Lower lobe of right lung (tissue), 2 donors: Measurements from ENCODE around the gene TCHH. TPM values are rescaled to one million over a fixed set of nuclear protein-coding genes. Genes with fewer than 3 reads are reported as not detected.

Source experiments
- ATAC-seq, 2 donors: fragments of 200-7000 bp; cut with Tn5 transposase; one replicate each; pipeline ENCODE4 v1.9.1; 2020 to 2022; ENCODE audit warnings: mild to moderate bottlenecking in 2 of 2, moderate library complexity in 2 of 2
- DNase-seq: peaks from one replicate; pipeline ENCODE4 v3.0.0-alpha.2; 2020
- H3K27ac ChIP-seq: fragments of 200-600 bp; one replicate; pipeline ENCODE4 v1.8.0; 2022
- H3K27me3 ChIP-seq: fragments of 200-600 bp; one replicate; pipeline ENCODE4 v1.8.0; 2022; ENCODE audit warnings: low read depth
- H3K36me3 ChIP-seq: fragments of 200-600 bp; one replicate; pipeline ENCODE4 v1.8.0; 2022; ENCODE audit warnings: mild to moderate bottlenecking
- H3K4me1 ChIP-seq: fragments of 200-600 bp; one replicate; pipeline ENCODE4 v1.8.0; 2022
- H3K4me3 ChIP-seq: fragments of 200-600 bp; one replicate; pipeline ENCODE4 v1.8.0; 2022; ENCODE audit warnings: mild to moderate bottlenecking
- H3K9me3 ChIP-seq: fragments of 200-600 bp; one replicate; pipeline ENCODE4 v1.8.0; 2022
- intact Hi-C: fragments of 100-400 bp; cut with DNase I; formaldehyde crosslinking; loops from one replicate; pipeline ENCODE4 v1.11.0; 2022
- total RNA-seq: library from RNA; stranded (reverse); fragmentation: NEBNext Ultra II Directional; extraction: Animal tissue kit (Norgen Biotek cat#: 25700); gene quantifications from one replicate; pipeline ENCODE4 v1.2.1, GENCODE V29; 2021
- TF ChIP-seq, protein P1 (sequence below): fragments of 200-600 bp; IDR thresholded peaks from one replicate; pipeline ENCODE4 v1.8.0; 2022; ENCODE audit warnings: antibody characterized with exemption, mild to moderate bottlenecking
- donor health status: DM: no; HTN: yes; CAD: no; lungs with severe emphysema.

TCHH gene
- total RNA-seq, 1 donor from 2014 or later, result 0.15 TPM

DNA sequence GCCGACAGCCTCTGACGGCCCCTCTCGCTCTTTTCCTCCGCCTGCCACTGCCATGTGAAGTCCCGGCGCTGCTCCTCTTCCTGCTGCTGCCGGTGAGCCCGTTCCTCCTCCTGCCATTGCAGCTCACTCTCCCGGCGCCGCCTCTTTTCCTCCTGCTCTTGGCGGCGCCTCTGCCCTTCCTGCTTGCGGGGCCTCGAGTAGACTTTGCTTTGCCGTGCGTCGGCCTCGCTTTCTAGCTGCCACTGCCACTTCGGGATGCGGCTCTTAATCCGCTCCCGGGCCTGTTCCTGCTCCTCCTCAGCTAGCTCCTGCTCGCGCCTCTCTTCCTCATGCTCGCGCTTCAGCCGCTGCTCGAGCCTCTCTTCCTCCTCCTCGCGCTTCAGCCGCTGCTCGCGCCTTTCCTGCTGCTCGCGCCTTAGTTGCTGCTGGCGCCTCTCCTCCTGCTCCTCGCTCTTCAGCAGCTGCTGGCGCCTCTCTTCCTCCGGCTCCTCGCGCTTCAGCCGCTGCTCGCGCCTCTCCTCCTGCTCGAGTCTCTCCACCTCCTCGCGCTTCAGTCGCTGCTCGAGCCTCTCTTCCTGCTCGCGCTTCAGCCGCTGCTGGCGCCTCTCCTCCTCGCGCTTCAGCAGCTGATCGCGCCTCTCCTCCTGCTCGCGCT is 4.3 kb downstream of the TCHH start:
- Histone ChIP-seq H3K27me3 (peaks cover 94% of the 10 kb centered on the region), H3K4me3 (peak overlapping the region; percentile 61), H3K9me3 (peaks cover 7% of the 10 kb centered on the region), H3K36me3 (no peaks in the 10 kb centered on the region), H3K27ac (no peak overlapping the region), H3K4me1 (peaks cover 50% of the 10 kb centered on the region)
- TF ChIP-seq, protein P1, sequence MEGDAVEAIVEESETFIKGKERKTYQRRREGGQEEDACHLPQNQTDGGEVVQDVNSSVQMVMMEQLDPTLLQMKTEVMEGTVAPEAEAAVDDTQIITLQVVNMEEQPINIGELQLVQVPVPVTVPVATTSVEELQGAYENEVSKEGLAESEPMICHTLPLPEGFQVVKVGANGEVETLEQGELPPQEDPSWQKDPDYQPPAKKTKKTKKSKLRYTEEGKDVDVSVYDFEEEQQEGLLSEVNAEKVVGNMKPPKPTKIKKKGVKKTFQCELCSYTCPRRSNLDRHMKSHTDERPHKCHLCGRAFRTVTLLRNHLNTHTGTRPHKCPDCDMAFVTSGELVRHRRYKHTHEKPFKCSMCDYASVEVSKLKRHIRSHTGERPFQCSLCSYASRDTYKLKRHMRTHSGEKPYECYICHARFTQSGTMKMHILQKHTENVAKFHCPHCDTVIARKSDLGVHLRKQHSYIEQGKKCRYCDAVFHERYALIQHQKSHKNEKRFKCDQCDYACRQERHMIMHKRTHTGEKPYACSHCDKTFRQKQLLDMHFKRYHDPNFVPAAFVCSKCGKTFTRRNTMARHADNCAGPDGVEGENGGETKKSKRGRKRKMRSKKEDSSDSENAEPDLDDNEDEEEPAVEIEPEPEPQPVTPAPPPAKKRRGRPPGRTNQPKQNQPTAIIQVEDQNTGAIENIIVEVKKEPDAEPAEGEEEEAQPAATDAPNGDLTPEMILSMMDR, result no peak
- peak; percentile 53 for DNase-seq
- ATAC-seq, result peak; percentile 59 to 64
- intact Hi-C loops, result no loop called here

DNA sequence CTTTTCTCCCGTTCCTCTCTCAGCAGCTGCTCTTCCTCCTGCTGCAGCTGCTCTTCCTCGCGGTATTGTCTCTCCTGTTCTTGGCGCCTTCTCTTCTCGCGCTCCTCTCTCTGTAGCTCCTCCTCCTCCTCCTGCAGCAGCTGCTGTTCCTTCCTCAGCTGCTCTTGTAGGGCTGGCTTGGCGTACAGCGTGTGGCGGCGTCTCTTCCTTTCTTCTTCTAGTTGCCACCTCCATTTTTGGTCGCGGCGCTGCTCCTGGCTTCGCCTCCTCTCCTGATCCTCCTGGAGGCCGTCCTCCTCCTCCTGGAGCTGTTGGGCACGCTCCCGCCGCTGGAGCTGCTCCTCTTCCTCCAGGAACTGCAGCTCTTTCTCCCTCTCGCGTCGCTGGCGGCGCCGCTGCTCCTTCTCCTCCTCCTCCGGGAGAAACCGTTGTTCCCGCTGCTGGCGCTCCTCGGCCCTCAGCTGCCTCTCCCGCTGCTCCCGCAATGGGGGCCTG is 4.8 kb downstream of the TCHH start:
- peak; percentile 57 for DNase-seq
- intact Hi-C loops, result no loop called here
- H3K9me3 ChIP-seq, result peaks cover 7% of the 10 kb centered on the region
- peaks cover 50% of the 10 kb centered on the region for H3K4me1 ChIP-seq
- TF ChIP-seq, protein P1, result no peak
- peak; percentile 60 to 73 for ATAC-seq
- no peaks in the 10 kb centered on the region for H3K36me3 ChIP-seq
- peaks cover 95% of the 10 kb centered on the region for H3K27me3 ChIP-seq
- H3K4me3 ChIP-seq, result peak overlapping the region; percentile 61
- H3K27ac ChIP-seq, result no peak overlapping the region

DNA sequence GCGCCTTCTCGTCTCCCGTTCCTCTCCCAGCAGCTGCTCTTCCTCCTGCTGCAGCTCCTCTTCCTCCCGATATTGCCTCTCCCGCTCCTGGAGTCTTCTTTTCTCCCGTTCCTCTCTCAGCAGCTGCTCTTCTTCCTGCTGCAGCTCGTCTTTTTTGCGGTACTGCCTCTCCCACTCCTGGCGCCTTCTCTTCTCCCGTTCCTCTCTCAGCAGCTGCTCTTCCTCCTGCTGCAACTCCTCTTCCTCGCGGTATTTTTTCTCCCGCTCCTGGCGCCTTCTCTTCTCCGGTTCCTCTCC is 5.3 kb downstream of the TCHH start:
- DNase-seq (no peak), ATAC-seq (no peak)
- Histone ChIP-seq H3K27me3 (peaks cover 95% of the 10 kb centered on the region), H3K4me1 (peaks cover 50% of the 10 kb centered on the region), H3K27ac (no peak overlapping the region), H3K4me3 (peak overlapping the region; percentile 61), H3K36me3 (no peaks in the 10 kb centered on the region), H3K9me3 (peaks cover 7% of the 10 kb centered on the region)
- intact Hi-C loops, result no loop called here
- TF ChIP-seq, protein P1, result no peak

DNA sequence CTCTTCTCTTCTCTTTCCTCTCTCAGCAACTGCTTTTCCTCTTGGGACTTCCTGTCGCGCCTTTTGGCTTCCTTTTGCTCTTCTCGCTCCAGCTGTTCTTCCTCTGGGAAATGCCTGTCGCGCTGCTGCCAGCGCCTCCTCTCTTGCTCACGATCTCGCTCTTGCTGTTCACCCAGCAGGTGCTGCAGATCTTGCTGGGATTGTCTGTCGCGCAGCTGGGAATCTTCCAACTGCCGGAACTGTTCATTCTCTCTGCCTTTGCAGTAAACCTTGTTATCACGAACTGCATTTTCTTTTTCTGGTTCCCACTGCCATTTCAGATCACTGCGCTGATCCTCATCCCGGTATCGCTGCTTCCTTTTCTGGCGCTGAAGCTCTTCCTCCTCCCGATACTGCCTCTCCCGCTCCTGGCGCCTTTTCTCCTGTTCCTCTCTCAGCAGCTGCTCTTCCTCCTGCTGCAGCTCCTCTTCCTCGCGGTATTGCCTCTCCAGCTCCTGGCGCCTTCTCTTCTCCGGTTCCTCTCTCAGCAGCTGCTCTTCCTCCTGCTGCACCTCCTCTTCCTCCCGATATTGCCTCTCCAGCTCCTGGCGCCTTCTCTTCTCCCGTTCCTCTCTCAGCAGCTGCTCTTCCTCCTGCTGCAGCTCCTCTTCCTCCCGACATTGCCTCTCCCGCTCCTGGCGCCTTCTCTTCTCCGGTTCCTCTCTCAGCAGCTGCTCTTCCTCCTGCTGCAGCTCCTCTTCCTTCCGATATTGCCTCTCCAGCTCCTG is 5.8 kb downstream of the TCHH start:
- Histone ChIP-seq H3K27me3 (peaks cover 95% of the 10 kb centered on the region), H3K27ac (no peak overlapping the region), H3K36me3 (no peaks in the 10 kb centered on the region), H3K4me3 (peak overlapping the region; percentile 61), H3K4me1 (peaks cover 50% of the 10 kb centered on the region), H3K9me3 (peaks cover 7% of the 10 kb centered on the region)
- no peak for DNase-seq
- TF ChIP-seq, protein P1, result no peak
- ATAC-seq, result no peak
- intact Hi-C loops, result no loop called here

DNA sequence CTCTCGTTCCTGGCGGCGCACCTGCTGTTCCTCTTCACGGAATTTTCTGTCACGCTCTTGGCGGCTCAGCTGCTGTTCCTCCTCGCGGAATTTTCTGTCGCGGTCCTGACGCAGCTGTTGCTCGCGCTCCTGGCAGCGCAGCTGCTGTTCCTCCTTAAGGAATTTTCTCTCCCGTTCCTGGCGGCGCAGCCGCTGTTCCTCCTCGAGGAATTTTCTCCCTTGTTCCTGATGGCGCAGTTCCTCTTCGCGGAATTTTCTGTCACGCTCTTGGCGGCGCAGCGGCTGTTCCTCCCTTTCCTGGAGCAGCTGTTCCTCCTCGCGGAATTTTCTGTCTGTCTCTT is 6.4 kb downstream of the TCHH start:
- intact Hi-C loops, result no loop called here
- H3K36me3 ChIP-seq, result no peaks in the 10 kb centered on the region
- no peak for DNase-seq
- no peak overlapping the region for H3K27ac ChIP-seq
- TF ChIP-seq, protein P1, result no peak
- H3K27me3 ChIP-seq, result peaks cover 93% of the 10 kb centered on the region
- no peak for ATAC-seq
- H3K9me3 ChIP-seq, result peaks cover 7% of the 10 kb centered on the region
- peak overlapping the region; percentile 61 for H3K4me3 ChIP-seq
- peaks cover 50% of the 10 kb centered on the region for H3K4me1 ChIP-seq
